SK-N-SH treated with all-trans-retinoic acid at 6 μM for 48 hours (cell line): ENCODE measurements around the gene ELMO1.

ENCODE experiments used
- BACH2 ChIP-seq: fragments of 250-450 bp; sonication (Bioruptor Pico); IDR thresholded peaks from 2 replicates; pipeline ENCODE4 v1.9.0; 2021; ENCODE audit warnings: mild to moderate bottlenecking, borderline replicate concordance
- PATZ1 ChIP-seq: fragments of 250-450 bp; sonication (Bioruptor Pico); IDR thresholded peaks from 2 replicates; pipeline ENCODE4 v1.8.0; 2020; ENCODE audit warnings: mild to moderate bottlenecking, moderate library complexity, borderline replicate concordance

GRCh38 chr7:37065779-37066271 is 382.8 kb downstream of the ELMO1 start:
- TF ChIP-seq BACH2 (CRISPR knock-in tag): no peak
- no peak for TF ChIP-seq PATZ1 (CRISPR knock-in tag)
